ENCODE measurements around the gene MPC2. TPM values are rescaled to one million over a fixed set of nuclear protein-coding genes. Genes with fewer than 3 reads are reported as not detected.

The MPC2 gene
- total RNA-seq, 1 donor from 2014 or later: 28.6 TPM

DNA sequence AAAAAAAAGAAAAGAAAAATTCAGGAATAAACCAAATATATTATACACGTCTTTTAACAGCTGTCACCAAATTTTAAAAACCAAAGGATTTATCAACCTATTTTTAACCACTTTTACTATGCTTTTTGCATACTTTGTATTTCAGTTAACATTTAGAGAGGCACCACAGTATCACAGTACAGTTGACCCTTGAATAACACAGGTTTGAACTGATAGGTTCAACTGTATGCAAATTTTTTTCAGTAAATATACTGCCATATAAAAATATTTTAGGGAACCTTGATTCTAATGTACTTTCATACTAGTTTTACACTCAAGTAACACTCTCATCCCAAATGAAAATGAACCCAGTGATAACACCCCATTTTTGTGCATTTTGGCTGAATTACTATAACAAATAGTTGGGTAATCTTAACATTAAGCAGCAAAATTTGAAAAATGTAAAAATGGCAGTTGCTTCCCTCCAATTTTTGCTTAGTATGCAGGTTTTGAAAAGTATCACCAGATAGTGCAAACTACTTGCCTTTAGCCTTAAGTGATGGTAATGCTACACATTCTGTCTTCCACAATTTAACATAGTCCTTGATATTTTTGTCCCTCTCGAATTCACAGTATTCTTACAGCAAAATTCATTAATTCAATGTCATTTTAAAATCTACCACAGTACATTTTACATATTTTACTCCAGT is 12.2 kb downstream of the MPC2 start:
- Mint-ChIP-seq H3K27ac (no peak overlapping the region), H3K9me3 (no peaks in the 10 kb centered on the region), H3K4me1 (peaks cover 14% of the 10 kb centered on the region), H3K36me3 (ENCODE audit: low read depth) (peaks cover 20% of the 10 kb centered on the region), H3K4me3 (no peak overlapping the region), H3K27me3 (no peaks in the 10 kb centered on the region)
- ChIA-PET CTCF (no interaction called here), POLR2A (no interaction called here)
- no peak for DNase-seq
- TF ChIP-seq, protein P1, sequence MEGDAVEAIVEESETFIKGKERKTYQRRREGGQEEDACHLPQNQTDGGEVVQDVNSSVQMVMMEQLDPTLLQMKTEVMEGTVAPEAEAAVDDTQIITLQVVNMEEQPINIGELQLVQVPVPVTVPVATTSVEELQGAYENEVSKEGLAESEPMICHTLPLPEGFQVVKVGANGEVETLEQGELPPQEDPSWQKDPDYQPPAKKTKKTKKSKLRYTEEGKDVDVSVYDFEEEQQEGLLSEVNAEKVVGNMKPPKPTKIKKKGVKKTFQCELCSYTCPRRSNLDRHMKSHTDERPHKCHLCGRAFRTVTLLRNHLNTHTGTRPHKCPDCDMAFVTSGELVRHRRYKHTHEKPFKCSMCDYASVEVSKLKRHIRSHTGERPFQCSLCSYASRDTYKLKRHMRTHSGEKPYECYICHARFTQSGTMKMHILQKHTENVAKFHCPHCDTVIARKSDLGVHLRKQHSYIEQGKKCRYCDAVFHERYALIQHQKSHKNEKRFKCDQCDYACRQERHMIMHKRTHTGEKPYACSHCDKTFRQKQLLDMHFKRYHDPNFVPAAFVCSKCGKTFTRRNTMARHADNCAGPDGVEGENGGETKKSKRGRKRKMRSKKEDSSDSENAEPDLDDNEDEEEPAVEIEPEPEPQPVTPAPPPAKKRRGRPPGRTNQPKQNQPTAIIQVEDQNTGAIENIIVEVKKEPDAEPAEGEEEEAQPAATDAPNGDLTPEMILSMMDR (IDR thresholded peaks at IDR 0.05): no peak
- intact Hi-C loops (cut with micrococcal nuclease): no loop called here
- no peak for ATAC-seq (ENCODE audit: low read depth)

DNA sequence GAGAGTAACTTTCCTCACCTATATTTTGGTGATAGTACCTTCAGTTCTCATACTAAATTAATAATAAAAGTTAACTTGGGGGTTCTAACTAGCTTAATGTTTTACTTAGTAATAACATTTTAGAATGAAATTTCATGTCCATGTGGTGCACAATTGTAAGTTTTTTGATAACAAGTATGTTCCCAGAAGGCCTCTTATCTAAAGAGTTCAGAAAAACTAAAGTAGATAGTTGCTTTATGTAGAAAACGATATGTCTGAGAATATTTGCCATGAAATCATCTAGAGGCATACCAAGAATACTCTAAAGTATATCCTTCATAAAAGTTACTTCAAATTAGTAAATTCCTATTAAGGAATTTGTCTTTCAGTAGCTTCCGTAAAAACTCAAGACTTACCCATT is 12.8 kb downstream of the MPC2 start:
- DNase-seq (no peak), ATAC-seq (ENCODE audit: low read depth) (no peak)
- ChIA-PET POLR2A (interaction anchor here (0.6 kb wide), 1 partner anchor 209 kb away, joined by 4 read pairs; no protein-coding TSS in a partner anchor), CTCF (no interaction called here)
- Mint-ChIP-seq H3K9me3 (no peaks in the 10 kb centered on the region), H3K36me3 (ENCODE audit: low read depth) (peaks cover 21% of the 10 kb centered on the region), H3K4me3 (no peak overlapping the region), H3K27ac (no peak overlapping the region), H3K4me1 (peaks cover 14% of the 10 kb centered on the region), H3K27me3 (no peaks in the 10 kb centered on the region)
- intact Hi-C loops (cut with micrococcal nuclease): no loop called here
- TF ChIP-seq, protein P1 (IDR thresholded peaks at IDR 0.05): no peak

DNA sequence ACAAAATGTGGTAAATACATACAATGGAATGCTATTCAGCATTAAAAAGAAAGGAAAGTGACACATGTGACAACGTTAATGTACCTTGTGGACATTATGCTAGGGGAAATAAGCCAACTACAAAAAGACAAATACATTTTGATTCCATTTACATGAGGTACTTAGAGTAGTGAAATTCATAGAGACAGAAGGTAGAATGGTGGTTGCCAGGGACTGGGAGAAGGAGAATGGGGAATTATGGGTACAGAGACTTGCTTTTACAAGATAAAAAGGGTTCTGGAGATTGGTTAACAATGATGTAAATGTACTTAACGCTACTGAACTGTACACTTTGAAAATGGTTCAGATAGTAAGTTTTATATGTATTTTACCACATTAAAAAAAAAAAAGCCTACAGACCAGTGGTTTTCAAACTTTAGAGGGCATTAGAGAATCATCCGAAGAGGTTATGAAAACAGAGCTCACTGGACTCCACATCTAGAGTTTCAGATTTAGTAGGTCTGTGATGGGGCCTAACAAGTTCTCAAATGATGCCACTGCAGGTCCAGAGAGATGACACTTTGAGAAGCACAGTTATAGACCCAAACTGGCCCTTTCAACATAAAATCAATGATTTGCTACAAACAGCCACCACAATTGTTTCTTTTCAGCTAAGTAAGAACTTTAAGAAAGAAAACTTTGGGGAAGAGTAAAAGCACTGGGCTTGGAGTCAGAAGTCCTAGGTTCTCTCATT is 13.4 kb downstream of the MPC2 start:
- intact Hi-C loops (cut with micrococcal nuclease): no loop called here
- Mint-ChIP-seq H3K4me1 (peaks cover 14% of the 10 kb centered on the region), H3K27me3 (no peaks in the 10 kb centered on the region), H3K36me3 (ENCODE audit: low read depth) (peaks cover 22% of the 10 kb centered on the region), H3K27ac (no peak overlapping the region), H3K9me3 (no peaks in the 10 kb centered on the region), H3K4me3 (no peak overlapping the region)
- ATAC-seq (ENCODE audit: low read depth) (no peak), DNase-seq (no peak)
- CTCF ChIA-PET: no interaction called here
- POLR2A ChIA-PET: interaction anchor here (0.6 kb wide), 1 partner anchor 210 kb away, joined by 4 read pairs; no protein-coding TSS in a partner anchor
- TF ChIP-seq, protein P1 (IDR thresholded peaks at IDR 0.05): no peak

DNA sequence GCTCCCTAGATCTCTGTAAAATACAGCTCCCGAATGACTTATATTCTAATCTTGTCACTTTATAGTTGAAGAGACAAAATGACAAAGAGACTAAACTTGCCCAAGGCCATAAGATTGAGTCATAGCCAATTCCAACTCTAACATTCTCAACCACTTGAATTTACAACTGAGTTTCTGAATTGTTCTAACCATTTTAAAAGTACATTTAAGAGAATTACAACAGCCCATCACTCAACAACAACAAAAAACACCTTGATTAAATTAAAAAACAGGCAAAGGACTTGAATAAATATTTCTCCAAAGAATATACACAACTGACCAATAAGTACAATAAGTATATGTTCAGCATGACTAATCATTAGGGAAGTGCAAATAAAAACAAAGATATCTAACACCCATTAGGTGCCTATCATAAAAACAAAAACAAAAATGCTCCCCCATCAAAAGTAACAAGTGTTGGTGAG is 14.2 kb downstream of the MPC2 start:
- peaks cover 14% of the 10 kb centered on the region for H3K4me1 Mint-ChIP-seq
- no peak for ATAC-seq (ENCODE audit: low read depth)
- H3K27ac Mint-ChIP-seq: no peak overlapping the region
- ChIA-PET POLR2A (no interaction called here), CTCF (no interaction called here)
- H3K36me3 Mint-ChIP-seq (ENCODE audit: low read depth): peaks cover 28% of the 10 kb centered on the region
- intact Hi-C loops (cut with micrococcal nuclease): no loop called here
- TF ChIP-seq, protein P1 (IDR thresholded peaks at IDR 0.05): no peak
- H3K9me3 Mint-ChIP-seq: no peaks in the 10 kb centered on the region
- no peaks in the 10 kb centered on the region for H3K27me3 Mint-ChIP-seq
- no peak overlapping the region for H3K4me3 Mint-ChIP-seq
- DNase-seq: no peak

DNA sequence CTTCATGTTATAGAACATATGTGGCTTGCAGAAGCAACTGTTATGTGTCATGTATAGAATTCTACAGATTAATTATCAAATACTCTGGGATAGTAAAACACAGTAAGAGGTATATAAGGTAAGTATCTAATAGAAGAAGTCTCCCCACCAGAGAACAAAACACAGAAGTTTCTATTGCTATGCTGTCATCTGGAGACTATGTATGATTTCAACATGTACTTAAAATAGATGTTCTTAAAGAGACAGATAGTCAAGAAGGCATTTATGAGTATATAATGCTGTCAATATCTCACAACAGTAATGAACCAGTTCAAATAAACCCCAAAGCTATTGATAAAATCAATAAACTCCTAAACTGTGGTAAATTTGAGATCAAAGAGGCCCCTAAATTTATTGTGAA is 14.8 kb downstream of the MPC2 start:
- H3K4me1 Mint-ChIP-seq: peaks cover 11% of the 10 kb centered on the region
- H3K36me3 Mint-ChIP-seq (ENCODE audit: low read depth): peaks cover 34% of the 10 kb centered on the region
- intact Hi-C loops (cut with micrococcal nuclease): no loop called here
- ChIA-PET CTCF (no interaction called here), POLR2A (interaction anchor here (0.6 kb wide), 1 partner anchor 211 kb away, joined by 3 read pairs; no protein-coding TSS in a partner anchor)
- no peaks in the 10 kb centered on the region for H3K27me3 Mint-ChIP-seq
- no peaks in the 10 kb centered on the region for H3K9me3 Mint-ChIP-seq
- H3K4me3 Mint-ChIP-seq: no peak overlapping the region
- TF ChIP-seq, protein P1 (IDR thresholded peaks at IDR 0.05): no peak
- ATAC-seq (ENCODE audit: low read depth) (no peak), DNase-seq (no peak)
- H3K27ac Mint-ChIP-seq: no peak overlapping the region

Data from activated B cell treated with CpG ODN at 0.5 μM for 24 hours (primary cell).